Hindlimb muscle (tissue), 1 donor: Measurements from ENCODE around the gene PDZK1. TPM values are rescaled to one million over a fixed set of nuclear protein-coding genes. Genes with fewer than 3 reads are reported as not detected.
"Not testable (repeated sequence)": the region's sequence is repeated elsewhere in the genome, so short reads cannot be mapped to it uniquely, and the experiment has no call there.

Experiments
- DNase-seq: peaks from one replicate; pipeline ENCODE4 v3.0.0-alpha.2; 2013
- polyA plus RNA-seq: library from polyadenylated mRNA; unstranded; fragments of 120-200 nt; gene quantifications from one replicate; pipeline ENCODE4 v1.2.1, GENCODE V29; 2013; ENCODE audit not compliant: insufficient read length

PDZK1 gene
- polyA plus RNA-seq, 1 donor, result 1.1 TPM

- no peak for DNase-seq
Observed at GRCh38 chr1:145710291-145711027, 3.3 kb upstream of the PDZK1 start.

DNA sequence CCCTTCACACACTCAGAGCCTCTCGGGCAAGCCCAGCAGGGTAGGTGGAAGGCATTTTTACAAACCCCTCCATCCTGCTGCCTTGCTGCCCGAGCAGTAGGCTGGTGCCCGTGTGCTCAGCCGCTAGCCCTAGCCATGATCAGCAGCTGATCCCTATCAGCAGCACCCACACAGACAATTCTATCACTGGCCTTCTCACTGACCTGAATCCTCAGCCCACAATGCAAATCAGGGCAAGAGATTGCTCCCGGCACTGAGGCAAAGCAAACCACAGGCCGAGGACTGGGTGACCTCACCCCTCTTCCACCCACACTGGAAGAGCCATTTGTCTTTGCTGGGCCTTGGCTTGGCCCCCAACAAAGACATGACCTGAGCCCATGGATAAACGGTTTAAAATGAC is 895 bp upstream of the PDZK1 start:
- no peak for DNase-seq

DNA sequence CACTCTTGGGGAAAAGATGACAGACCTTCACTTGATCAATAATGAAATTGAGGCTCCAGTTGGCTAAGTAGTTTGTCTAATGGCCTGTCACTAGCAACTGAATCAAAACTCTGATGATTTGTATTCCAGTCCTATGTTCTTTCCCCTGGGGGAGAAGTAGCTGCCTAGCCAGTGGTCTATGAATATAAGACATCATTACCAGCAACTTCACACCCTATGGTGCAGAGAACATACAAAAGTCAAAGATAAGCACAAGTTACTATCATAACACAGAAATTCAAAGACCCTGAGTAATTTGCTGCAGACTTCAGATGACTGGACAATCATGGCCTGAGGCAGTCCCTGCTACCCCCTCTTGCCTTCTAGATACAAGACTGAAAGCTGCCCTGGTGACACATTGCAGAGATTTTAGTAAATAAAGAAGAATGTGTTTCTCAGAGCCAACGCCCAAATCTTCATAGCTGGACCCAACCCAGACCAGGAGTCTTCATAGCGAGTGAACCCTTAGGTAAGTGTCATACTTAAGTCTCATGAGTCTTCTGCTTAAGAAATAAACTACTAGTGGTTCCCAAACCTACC is 993 bp downstream of the PDZK1 start:
- DNase-seq, result no peak

GRCh38 chr1:145705622-145706021 is 1.5 kb downstream of the PDZK1 start:
- DNase-seq, result no peak

- no peak for DNase-seq
Observed at GRCh38 chr1:145702826-145703225, 4.3 kb downstream of the PDZK1 start.

- DNase-seq, result no peak
Observed at GRCh38 chr1:145702052-145702451, 5.1 kb downstream of the PDZK1 start.

- no peak for DNase-seq
Observed at GRCh38 chr1:145701306-145701862, 5.8 kb downstream of the PDZK1 start.

DNA sequence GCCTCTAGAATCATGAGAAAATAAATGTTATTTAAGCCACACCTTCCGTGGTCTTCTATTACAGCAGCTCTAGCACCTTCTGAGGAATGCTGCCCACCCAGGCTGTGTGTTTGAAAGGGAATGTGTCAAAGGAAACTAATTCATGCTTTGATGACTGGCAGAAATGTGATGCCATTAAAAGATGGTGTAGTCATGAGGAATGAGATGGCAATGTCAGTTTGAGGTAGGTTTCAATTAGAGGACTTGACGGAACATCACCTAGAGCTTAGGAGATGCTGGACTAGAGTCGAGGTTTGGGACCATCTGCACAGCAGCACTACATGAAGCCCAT is 10.6 kb downstream of the PDZK1 start:
- DNase-seq, result no peak

DNA sequence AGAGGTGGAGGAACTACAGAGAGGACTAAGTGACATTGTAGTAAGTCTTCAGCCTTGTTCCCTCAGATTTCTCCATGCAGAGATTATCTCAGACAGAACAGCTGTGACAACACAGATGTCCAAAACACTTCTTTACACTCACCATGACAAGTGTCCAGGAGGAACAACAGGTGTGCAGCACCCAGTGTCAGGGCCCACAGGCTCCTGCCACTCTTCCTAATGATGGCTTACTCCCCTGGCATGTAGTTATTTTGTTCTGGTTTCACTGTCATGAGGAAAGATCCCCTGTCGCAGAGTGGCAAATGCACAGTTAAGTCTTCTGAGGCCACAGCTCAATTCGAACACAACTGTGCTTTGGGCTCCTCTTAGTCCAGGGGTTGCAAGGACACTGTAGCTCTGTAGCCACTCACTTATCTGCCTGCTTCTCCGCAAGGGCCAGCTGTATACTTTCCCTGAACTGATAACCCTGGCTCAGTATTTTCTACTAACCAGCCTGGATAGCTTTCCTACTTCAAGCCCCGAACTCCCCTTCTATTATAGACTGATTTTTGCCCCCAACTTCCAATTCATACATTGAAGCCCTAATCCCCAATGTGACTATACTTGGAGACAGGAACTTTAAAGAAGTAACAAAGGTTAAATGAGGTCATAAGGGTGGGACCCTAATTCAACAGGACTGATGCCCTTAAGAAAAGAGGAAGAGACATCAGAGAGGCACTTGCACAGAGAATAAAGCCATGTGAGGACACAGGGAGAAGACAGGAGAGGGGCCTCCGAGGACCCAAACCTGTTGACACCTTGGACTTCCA is 11.1 kb downstream of the PDZK1 start:
- no peak for DNase-seq

DNA sequence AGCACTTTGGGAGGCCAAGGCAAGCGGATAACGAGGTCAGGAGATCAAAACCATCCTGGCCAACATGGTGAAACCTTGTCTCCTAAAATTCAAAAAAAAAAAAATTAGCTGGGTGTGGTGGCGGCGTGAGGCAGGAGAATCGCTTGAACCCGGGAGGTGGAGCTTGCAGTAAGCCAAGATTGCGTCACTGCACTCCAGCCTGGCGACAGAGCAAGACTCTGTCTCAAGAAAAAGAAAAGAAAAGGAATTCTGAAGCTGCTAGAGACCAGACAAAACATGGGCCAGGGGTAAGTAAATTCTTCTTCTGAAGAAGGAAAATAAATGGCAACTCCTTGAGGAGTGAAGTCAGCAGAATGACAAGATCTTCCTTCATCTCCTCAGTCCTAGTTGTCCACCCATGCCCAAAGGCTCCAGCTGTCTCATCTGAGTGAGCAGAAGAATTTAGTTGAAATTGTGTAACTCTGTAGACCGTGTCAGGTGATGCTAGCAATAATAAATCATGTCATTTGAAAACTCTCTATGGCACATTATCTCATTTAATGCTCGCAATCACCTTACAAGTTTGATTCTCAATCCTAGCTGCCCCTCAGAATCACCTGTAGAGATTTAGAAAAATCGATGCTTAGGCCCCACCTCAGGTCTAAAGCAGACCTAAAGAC is 14.3 kb downstream of the PDZK1 start:
- DNase-seq, result no peak

DNA sequence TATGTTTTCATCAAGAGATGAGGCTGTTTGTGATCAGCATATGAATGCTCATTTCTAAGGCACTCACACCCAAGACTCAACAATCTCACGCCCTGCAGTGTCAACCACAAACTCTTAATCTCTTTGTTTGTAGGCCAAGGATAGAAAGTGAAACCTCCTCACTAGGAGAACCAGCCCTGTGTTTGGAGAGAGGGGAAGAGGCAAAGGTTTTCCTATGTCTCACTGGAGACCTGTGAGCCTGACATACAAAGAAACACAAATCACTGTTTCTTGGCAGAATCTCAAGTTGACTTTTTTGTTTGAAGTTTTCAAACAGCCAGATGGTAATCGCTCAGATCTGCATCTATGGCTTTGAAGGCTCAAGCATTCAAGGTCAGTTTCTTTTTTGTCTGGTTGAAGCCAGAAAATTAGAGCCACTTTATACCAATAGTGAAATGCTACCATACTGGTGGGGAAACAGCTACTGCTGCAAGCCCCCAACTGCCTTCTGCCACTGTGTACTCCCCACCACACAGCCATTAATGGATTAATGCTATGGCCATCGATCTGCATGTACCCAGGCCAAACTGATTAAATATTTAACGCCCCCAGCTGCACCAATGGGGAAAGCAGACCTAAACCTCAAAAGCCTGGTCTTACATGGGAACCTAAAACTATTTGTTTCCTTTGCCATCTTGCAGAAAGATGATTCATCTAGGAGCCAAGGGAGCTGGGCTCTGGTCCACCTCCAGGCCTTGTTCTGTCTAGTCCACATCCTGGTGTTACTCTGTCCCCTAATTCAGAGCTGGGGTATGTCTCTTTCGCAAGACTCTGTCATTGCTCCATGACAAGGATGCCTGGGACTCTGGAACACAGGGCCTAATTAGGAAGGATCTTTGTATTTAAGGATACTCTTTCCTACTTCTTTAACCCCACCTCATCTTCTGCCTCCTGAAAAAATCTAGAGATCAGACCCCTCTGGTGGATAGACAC is 16.3 kb downstream of the PDZK1 start:
- no peak for DNase-seq

DNA sequence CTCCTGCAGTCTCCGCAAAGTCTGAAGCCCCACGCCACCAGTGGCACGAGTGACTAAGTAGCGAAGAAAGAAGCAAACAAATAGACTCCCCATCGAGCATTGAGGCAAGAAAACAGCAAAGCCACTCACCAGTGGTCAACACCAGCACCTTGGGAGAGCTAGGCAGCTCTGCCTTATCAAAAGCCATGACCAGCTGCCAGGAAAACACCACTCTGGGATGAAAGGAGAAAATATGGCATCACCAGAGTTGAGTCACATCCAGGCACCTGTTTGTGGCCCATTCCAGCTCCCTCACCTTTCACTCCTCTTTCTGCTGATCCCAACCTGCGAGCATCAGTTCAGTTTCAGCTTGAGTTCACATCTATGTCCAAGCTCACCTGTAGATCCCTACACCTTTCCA is 17.2 kb downstream of the PDZK1 start:
- DNase-seq, result no peak

GRCh38 chr1:145688924-145689323 is 18.2 kb downstream of the PDZK1 start:
- no peak for DNase-seq

GRCh38 chr1:145688328-145688727 is 18.8 kb downstream of the PDZK1 start:
- no peak for DNase-seq

DNA sequence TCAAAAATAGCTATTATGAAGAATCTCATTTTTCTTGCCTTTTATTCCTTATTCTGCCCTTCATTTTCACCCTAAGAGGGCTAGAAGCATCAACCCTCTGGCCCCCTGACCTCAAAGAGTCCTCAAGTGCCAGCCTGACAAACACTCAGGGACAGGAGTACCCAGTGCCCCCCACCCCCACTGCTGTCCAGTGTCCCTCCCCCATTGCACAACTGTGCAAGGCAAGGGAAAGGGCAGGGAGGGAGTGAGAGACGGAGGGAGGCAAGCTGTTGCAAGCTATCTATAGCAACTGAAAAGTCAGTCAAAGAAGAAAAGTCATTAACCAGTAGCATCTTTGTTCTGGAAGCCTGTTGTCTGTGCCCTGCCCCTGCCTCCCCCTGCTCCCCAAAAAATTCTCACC is 21.1 kb downstream of the PDZK1 start:
- not testable (repeated sequence) for DNase-seq

DNA sequence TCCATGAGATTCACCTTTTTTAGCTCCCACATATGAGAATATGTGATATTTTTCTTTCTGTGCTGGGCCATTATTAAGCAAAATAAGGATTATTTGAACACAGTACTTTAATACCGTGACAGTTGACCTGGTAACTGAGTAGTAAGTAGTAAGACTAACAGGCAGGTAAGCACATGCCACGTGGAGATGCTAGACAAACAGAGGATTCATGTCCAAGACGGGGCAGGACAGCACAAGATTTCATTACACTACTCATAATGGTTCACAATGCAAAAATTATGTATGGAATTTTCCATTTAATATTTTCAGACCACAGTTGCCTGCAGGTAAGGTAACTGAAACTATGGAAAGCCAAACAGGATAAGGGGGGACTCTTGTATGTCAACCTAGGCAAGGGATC is 22.3 kb downstream of the PDZK1 start:
- not testable (repeated sequence) for DNase-seq

DNA sequence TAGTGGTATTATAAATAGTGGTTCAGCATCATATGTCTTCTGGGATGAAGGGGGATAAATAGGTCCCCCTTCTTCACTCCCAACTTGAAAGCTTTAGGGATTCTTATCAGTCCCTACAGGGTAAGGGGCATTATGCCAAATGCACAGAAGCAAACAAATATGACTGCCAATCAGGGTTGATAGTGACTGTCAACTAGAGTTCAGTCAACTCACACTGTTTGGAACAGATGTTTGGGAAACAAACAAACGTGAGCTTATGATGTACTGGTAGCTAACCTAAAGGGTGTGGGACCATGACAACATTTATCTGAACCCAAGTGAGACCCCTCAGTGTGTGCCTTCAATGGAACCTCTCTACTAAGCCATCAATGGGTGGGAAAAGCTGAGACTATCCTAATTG is 34.0 kb downstream of the PDZK1 start:
- DNase-seq, result not testable (repeated sequence)

DNA sequence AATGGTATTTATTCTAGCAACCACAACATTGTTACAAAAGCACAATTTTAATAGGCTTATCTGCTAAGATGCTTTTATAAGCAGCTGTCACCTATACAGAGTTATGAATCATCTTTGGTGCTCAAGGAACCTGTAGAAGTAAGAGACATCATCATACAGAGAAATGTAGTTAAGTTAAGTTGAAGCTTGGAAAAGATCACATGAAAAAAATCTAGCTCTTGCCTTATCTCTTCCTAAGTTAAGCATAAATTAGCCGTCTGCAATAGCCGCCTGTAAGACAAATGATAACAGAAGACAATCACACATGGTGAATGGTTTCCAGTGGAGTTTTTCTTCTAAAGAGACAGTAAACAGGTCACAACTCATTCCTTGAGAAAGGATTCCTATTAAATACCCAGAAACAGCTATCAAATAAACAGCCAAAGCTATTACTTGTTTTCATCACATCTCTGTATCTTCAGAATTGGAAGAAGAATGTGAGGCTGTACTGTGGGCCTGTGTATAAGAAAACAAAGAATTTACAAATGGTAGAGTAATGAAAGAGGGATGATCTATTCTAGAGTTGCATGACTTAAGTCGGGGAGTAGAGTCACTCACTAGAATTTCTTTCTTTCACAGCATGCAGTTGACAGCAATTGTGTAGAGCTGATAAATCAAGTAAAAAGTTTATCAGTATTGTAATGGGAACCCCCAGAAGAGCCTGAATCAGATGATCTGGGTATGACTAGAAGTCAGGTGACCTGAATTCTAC is 36.0 kb downstream of the PDZK1 start:
- DNase-seq, result not testable (repeated sequence)

GRCh38 chr1:145665015-145665414 is 42.2 kb downstream of the PDZK1 start:
- not testable (repeated sequence) for DNase-seq

- not testable (repeated sequence) for DNase-seq
Observed at GRCh38 chr1:145662502-145662901, 44.7 kb downstream of the PDZK1 start.
